ENCODE measurements around the gene PRAMEF1. TPM values are rescaled to one million over a fixed set of nuclear protein-coding genes. Genes with fewer than 3 reads are reported as not detected.

PRAMEF1 gene
- total and polyA plus RNA-seq, 10 of the 15 experiments (the other 5 are each of a cell fraction or from before 2014, with no cell fraction given) = not detected

DNA sequence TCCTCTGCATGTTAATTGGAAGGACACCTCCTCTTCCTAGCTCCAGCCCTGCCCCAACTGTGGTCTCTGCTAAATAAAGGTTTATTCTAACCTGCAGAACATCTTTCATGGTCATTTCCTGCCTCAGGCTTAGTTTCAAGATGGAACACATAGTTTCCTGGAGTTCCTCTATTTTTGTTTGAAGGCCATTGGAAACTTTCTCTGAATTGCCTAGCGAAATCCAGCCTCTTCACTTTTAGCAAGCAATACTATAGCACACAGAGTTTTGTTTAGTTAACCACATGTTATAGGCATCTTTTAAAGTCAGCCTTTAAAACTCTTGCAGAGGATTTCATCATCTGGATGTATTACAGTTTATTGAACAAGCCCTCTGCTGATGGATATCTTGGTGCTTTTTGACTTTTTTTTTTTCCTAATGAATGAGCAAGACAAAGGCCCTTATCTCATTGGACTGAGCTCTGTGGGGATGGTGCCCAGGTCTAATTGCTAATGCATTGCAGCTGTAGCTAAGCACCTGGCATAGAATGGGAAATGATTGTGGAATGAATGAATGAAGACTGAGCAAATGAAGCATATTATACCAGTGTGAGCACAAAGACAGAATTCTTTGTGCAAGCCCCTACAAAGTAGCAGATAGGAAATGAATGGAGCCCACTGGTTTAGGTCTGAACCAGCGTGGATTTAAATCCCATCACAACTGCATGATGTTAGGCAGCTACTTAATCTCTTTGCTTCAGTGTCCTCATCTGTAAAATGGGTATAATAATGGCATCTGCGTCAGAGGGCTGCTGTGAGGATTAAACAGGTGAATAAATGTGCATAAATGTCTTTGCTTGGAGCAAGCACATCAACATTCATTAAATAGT, 45.8 kb upstream of the PRAMEF1 start (continued):
- TF ChIP-seq, protein P1, sequence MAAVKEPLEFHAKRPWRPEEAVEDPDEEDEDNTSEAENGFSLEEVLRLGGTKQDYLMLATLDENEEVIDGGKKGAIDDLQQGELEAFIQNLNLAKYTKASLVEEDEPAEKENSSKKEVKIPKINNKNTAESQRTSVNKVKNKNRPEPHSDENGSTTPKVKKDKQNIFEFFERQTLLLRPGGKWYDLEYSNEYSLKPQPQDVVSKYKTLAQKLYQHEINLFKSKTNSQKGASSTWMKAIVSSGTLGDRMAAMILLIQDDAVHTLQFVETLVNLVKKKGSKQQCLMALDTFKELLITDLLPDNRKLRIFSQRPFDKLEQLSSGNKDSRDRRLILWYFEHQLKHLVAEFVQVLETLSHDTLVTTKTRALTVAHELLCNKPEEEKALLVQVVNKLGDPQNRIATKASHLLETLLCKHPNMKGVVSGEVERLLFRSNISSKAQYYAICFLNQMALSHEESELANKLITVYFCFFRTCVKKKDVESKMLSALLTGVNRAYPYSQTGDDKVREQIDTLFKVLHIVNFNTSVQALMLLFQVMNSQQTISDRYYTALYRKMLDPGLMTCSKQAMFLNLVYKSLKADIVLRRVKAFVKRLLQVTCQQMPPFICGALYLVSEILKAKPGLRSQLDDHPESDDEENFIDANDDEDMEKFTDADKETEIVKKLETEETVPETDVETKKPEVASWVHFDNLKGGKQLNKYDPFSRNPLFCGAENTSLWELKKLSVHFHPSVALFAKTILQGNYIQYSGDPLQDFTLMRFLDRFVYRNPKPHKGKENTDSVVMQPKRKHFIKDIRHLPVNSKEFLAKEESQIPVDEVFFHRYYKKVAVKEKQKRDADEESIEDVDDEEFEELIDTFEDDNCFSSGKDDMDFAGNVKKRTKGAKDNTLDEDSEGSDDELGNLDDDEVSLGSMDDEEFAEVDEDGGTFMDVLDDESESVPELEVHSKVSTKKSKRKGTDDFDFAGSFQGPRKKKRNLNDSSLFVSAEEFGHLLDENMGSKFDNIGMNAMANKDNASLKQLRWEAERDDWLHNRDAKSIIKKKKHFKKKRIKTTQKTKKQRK (IDR thresholded peaks at IDR 0.05; ENCODE audit: low read depth, low read length) = no peak
- TF ChIP-seq EGR1 (IDR thresholded peaks at IDR 0.05; ENCODE audit: borderline replicate concordance in 1 of 2, low read depth in 2 of 2, low read length in 2 of 2) = no peak
- no peak for TF ChIP-seq CBFB (IDR thresholded peaks at IDR 0.05; ENCODE audit: low read depth)
- TF ChIP-seq ZZZ3 (IDR thresholded peaks at IDR 0.05; ENCODE audit: control insufficient read depth, insufficient read length, low read depth) = no peak
- no peak for TF ChIP-seq EP300 (IDR thresholded peaks at IDR 0.05; ENCODE audit: borderline replicate concordance in 1 of 2, control insufficient read depth in 1 of 2, low read depth in 2 of 2, low read length in 2 of 2)
- TF ChIP-seq STAT3 (IDR thresholded peaks at IDR 0.05; ENCODE audit: low read depth, low read length) = no peak

DNA sequence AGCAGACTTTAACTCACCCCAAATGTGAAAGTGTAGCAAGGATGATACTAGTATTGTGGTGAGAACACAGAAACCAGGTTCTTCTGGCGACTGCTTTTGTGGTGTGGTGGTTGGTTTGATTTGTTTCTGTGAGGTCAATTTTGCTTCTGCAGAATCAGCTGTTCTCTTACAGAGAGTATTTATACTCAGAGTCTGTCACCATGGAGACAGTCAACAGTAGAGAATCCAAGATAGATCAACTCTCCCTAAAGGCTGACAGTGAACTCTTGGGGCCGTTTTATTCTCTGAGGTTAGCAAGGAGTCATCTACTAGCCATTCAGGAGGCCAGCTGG, 45.2 kb upstream of the PRAMEF1 start, which contains the start of gene CFAP107:
TSS of gene CFAP107 (plus strand) at position 209 of the 332 bp plus-strand sequence. CDS start 231 bp downstream, outside the sequence.
- peak; percentile 67 for TF ChIP-seq RUNX3 (IDR thresholded peaks at IDR 0.05; ENCODE audit: low read length)
- TF ChIP-seq NR2C1 (IDR thresholded peaks at IDR 0.05) = no peak
- H3K36me3 ChIP-seq (ENCODE audit: control insufficient read depth in 2 of 2, insufficient read depth in 2 of 2, low read length in 1 of 2) = no peaks in the 10 kb centered on the region
- no peak within 1 kb of the TSS for H3K4me3 ChIP-seq
- BruUV-seq (replicated peaks) = no TSS peak
- ChIA-PET CTCF (no interaction called here), POLR2A (no interaction called here), RAD21 (ENCODE audit: unreplicated experiment) (no interaction called here), SMC1A (ENCODE audit: uncharacterized antibody, unreplicated experiment) (no interaction called here)
- H4K20me1 ChIP-seq (ENCODE audit: control insufficient read depth, insufficient read depth) = no peaks in the 10 kb centered on the region
- WGBS (ENCODE audit: insufficient coverage, insufficient replicate concordance, low lambda C conversion rate, missing lambda C conversion rate) = 0% methylated on average over 2 of the region's 2 CpGs
- H2AFZ ChIP-seq (ENCODE audit: control insufficient read depth, low read depth, low read length) = no peak within 1 kb of the TSS
- intact Hi-C loops (cut with micrococcal nuclease; ENCODE audit: unreplicated experiment) = no loop called here
- no peaks in the 10 kb centered on the region for H3K79me2 ChIP-seq (ENCODE audit: control insufficient read depth, insufficient read depth, low read length)
- no peaks in the 10 kb centered on the region; the same call in 2 of the 3 replicates for H3K9me3 ChIP-seq (replicated peaks; ENCODE audit: control insufficient read depth, insufficient read depth, low read length)
- ATAC-seq (peak; percentile 35), FAIRE-seq (no peak), DNase-seq (ENCODE audit: low read depth, low spot score) (no peak)
- no peak within 1 kb of the TSS for H3K27ac ChIP-seq (ENCODE audit: control insufficient read depth, insufficient read depth)
- in situ Hi-C loops (cut with MboI) = no loop called here
- H3K4me1 ChIP-seq (ENCODE audit: control insufficient read depth, insufficient read depth, low read length) = no peaks in the 10 kb centered on the region
- H3K9ac ChIP-seq (ENCODE audit: control insufficient read depth, insufficient read depth, low read length) = no peak within 1 kb of the TSS
- no peak within 1 kb of the TSS for H3K4me2 ChIP-seq (ENCODE audit: control insufficient read depth, insufficient read depth)
- H3K27me3 ChIP-seq (replicated peaks in 1 of 2; ENCODE audit: control insufficient read depth in 2 of 2, insufficient read depth in 2 of 2, low read length in 1 of 2) = no peaks in the 10 kb centered on the region; a peak in 1 of 4 replicates
